GM21825 (cell line): Measurements from ENCODE around the gene MAPT.

ENCODE experiments used
- ATAC-seq: cut with Tn5 transposase; IDR thresholded peaks from one replicate; pipeline ENCODE4 v1.9.1; 2021; ENCODE audit warnings: mild to moderate bottlenecking, moderate library complexity; ENCODE audit not compliant: unreplicated experiment

Gene MAPT

GRCh38 chr17:46026166-46027047 lies 132.1 kb downstream of the MAPT start:
- ATAC-seq: no peak

GRCh38 chr17:46027048-46027975 lies 133.0 kb downstream of the MAPT start:
- ATAC-seq: no peak

- no peak for ATAC-seq
Measured at GRCh38 chr17:46027976-46028325, 133.6 kb downstream of the MAPT start.

- no peak for ATAC-seq
Measured at GRCh38 chr17:46028374-46028773, 134.0 kb downstream of the MAPT start.

- ATAC-seq: no peak
Measured at GRCh38 chr17:46028981-46029565, 134.7 kb downstream of the MAPT start.

- ATAC-seq: no peak
Measured at GRCh38 chr17:46029627-46030026, 135.3 kb downstream of the MAPT start.

GRCh38 chr17:46030752-46031151 lies 136.4 kb downstream of the MAPT start:
- ATAC-seq: no peak

GRCh38 chr17:46031440-46031839 lies 137.1 kb downstream of the MAPT start:
- ATAC-seq: no peak

- no peak for ATAC-seq
Measured at GRCh38 chr17:46031920-46032319, 137.6 kb downstream of the MAPT start.

GRCh38 chr17:46032909-46033308 lies 138.6 kb downstream of the MAPT start:
- no peak for ATAC-seq

- ATAC-seq: no peak
Measured at GRCh38 chr17:46033392-46033791, 139.0 kb downstream of the MAPT start.

GRCh38 chr17:46035112-46035818 lies 140.9 kb downstream of the MAPT start:
- ATAC-seq: no peak

- ATAC-seq: no peak
Measured at GRCh38 chr17:46036491-46036890, 142.1 kb downstream of the MAPT start.

- no peak for ATAC-seq
Measured at GRCh38 chr17:46037722-46038255, 143.4 kb downstream of the MAPT start.

GRCh38 chr17:46038414-46038813 lies 144.1 kb downstream of the MAPT start:
- no peak for ATAC-seq

GRCh38 chr17:46038937-46039336 lies 144.6 kb downstream of the MAPT start:
- ATAC-seq: no peak

GRCh38 chr17:46039592-46040186 lies 145.3 kb downstream of the MAPT start:
- ATAC-seq: no peak

GRCh38 chr17:46042246-46042645 lies 147.9 kb downstream of the MAPT start:
- ATAC-seq: no peak

GRCh38 chr17:46042925-46043324 lies 148.6 kb downstream of the MAPT start:
- ATAC-seq: no peak

- no peak for ATAC-seq
Measured at GRCh38 chr17:46043606-46044005, 149.3 kb downstream of the MAPT start.
